Stimulated activated CD4-positive, alpha-beta T cell treated with anti-CD3 and anti-CD28 coated beads, TNF-alpha, amount 100 ng/mL, for 1 hour (primary cell): ENCODE results near the gene ARSG.

ENCODE experiments used
- DNase-seq, 3 donors: peaks; one replicate each; pipeline ENCODE4 v3.0.0-alpha.2; 2020; ENCODE audit warnings: low read depth in 3 of 3, low spot score in 1 of 3

Gene ARSG

GRCh38 chr17:68424203-68424602 is 132.9 kb downstream of the ARSG start:
- no peak for DNase-seq

GRCh38 chr17:68424861-68425260 is 133.6 kb downstream of the ARSG start:
- no peak for DNase-seq

- DNase-seq, result no peak
Observed at GRCh38 chr17:68425979-68426378, 134.7 kb downstream of the ARSG start.

- DNase-seq, result no peak
Observed at GRCh38 chr17:68427575-68427974, 136.3 kb downstream of the ARSG start.

GRCh38 chr17:68428498-68429172 is 137.3 kb downstream of the ARSG start:
- DNase-seq, result no peak

- no peak for DNase-seq
Observed at GRCh38 chr17:68429881-68430280, 138.6 kb downstream of the ARSG start.

GRCh38 chr17:68431045-68431608 is 139.8 kb downstream of the ARSG start:
- DNase-seq, result no peak

- DNase-seq, result peak in 2 of 3 donors; percentile 6 to 20
Observed at GRCh38 chr17:68431661-68432071, 140.4 kb downstream of the ARSG start.

- no peak for DNase-seq
Observed at GRCh38 chr17:68432086-68432864, 141.0 kb downstream of the ARSG start.

- DNase-seq, result no peak
Observed at GRCh38 chr17:68433211-68433610, 141.9 kb downstream of the ARSG start.

- DNase-seq, result no peak
Observed at GRCh38 chr17:68433911-68434508, 142.7 kb downstream of the ARSG start.

GRCh38 chr17:68435361-68435760 is 144.1 kb downstream of the ARSG start:
- no peak for DNase-seq

- DNase-seq, result peak; percentile 65 to 71 (median 68)
Observed at GRCh38 chr17:68435876-68436842, 144.9 kb downstream of the ARSG start.

GRCh38 chr17:68437979-68438822 is 146.9 kb downstream of the ARSG start:
- DNase-seq, result no peak

GRCh38 chr17:68439656-68440290 is 148.5 kb downstream of the ARSG start:
- DNase-seq, result no peak

- DNase-seq, result no peak
Observed at GRCh38 chr17:68440526-68440925, 149.2 kb downstream of the ARSG start.

- DNase-seq, result no peak
Observed at GRCh38 chr17:68441070-68441770, 149.9 kb downstream of the ARSG start.

- no peak for DNase-seq
Observed at GRCh38 chr17:68443972-68444464, 152.7 kb downstream of the ARSG start.

- DNase-seq, result no peak
Observed at GRCh38 chr17:68445671-68446070, 154.4 kb downstream of the ARSG start.
